Measurements from ENCODE around the gene PFN1. TPM values are rescaled to one million over a fixed set of nuclear protein-coding genes. Genes with fewer than 3 reads are reported as not detected.

Gene PFN1
- total RNA-seq, 1 experiment from 2014 or later: 1,480 TPM

Other genes starting within 250 kb of the PFN1 start
- gene PELP1, start 244.4 kb downstream of the PFN1 start, total RNA-seq (2014; rRNA removed; shearing (Covaris generic)): 73.8 and 77.2 TPM in 2 replicates
- 28.5 and 40.2 TPM in 2 replicates for gene ARRB2, start 237.9 kb downstream of the PFN1 start, total RNA-seq (2014; rRNA removed; shearing (Covaris generic))
- 24.8 and 27.9 TPM in 2 replicates for gene MED11, start 217.1 kb downstream of the PFN1 start, total RNA-seq (2014; rRNA removed; shearing (Covaris generic))
- 0.17 TPM in 1 of 2 replicates, not detected in the other for gene ZMYND15, start 208.7 kb downstream of the PFN1 start, total RNA-seq (2014; rRNA removed; shearing (Covaris generic))
- 0.42 and 2.0 TPM in 2 replicates for gene CXCL16, start 208.6 kb downstream of the PFN1 start, total RNA-seq (2014; rRNA removed; shearing (Covaris generic))
- not detected in 2 replicates for gene TM4SF5, start 176.6 kb downstream of the PFN1 start, total RNA-seq (2014; rRNA removed; shearing (Covaris generic))
- gene VMO1, start 162.2 kb downstream of the PFN1 start, total RNA-seq (2014; rRNA removed; shearing (Covaris generic)): not detected in 2 replicates
- not detected in 2 replicates for gene GLTPD2, start 159.6 kb downstream of the PFN1 start, total RNA-seq (2014; rRNA removed; shearing (Covaris generic))
- gene PSMB6, start 152.4 kb downstream of the PFN1 start, total RNA-seq (2014; rRNA removed; shearing (Covaris generic)): 348 and 395 TPM in 2 replicates
- gene PLD2, start 141.4 kb downstream of the PFN1 start, total RNA-seq (2014; rRNA removed; shearing (Covaris generic)): 36.5 and 42.6 TPM in 2 replicates
- gene MINK1, start 115.2 kb downstream of the PFN1 start, total RNA-seq (2014; rRNA removed; shearing (Covaris generic)): 42.4 and 58.2 TPM in 2 replicates
- gene C17orf107, start 49.0 kb downstream of the PFN1 start, total RNA-seq (2014; rRNA removed; shearing (Covaris generic)): 7.6 and 7.8 TPM in 2 replicates
- 0.67 and 0.69 TPM in 2 replicates for gene CHRNE, start 45.4 kb downstream of the PFN1 start, total RNA-seq (2014; rRNA removed; shearing (Covaris generic))
- not detected in 2 replicates for gene GP1BA, start 16.3 kb downstream of the PFN1 start, total RNA-seq (2014; rRNA removed; shearing (Covaris generic))
- gene SLC25A11, start 8.5 kb downstream of the PFN1 start, total RNA-seq (2014; rRNA removed; shearing (Covaris generic)): 143 and 169 TPM in 2 replicates
- gene RNF167, start 8.3 kb downstream of the PFN1 start, total RNA-seq (2014; rRNA removed; shearing (Covaris generic)): 67.0 and 87.6 TPM in 2 replicates
- gene ENO3, start 2.6 kb upstream of the PFN1 start, total RNA-seq (2014; rRNA removed; shearing (Covaris generic)): 24.2 and 25.7 TPM in 2 replicates
- 103 and 105 TPM in 2 replicates for gene SPAG7, start 19.3 kb upstream of the PFN1 start, total RNA-seq (2014; rRNA removed; shearing (Covaris generic))
- 1.6 and 3.8 TPM in 2 replicates for gene CAMTA2, start 39.1 kb upstream of the PFN1 start, total RNA-seq (2014; rRNA removed; shearing (Covaris generic))
- 0.42 and 0.63 TPM in 2 replicates for gene INCA1, start 49.0 kb upstream of the PFN1 start, total RNA-seq (2014; rRNA removed; shearing (Covaris generic))
- gene KIF1C, start 49.4 kb upstream of the PFN1 start, total RNA-seq (2014; rRNA removed; shearing (Covaris generic)): 46.2 and 48.8 TPM in 2 replicates
- gene SLC52A1, start 86.9 kb upstream of the PFN1 start, total RNA-seq (2014; rRNA removed; shearing (Covaris generic)): 0.10 TPM in 1 of 2 replicates, not detected in the other
- gene ZFP3, start 129.9 kb upstream of the PFN1 start, total RNA-seq (2014; rRNA removed; shearing (Covaris generic)): 0.21 and 0.96 TPM in 2 replicates
- gene ZNF232, start 163.3 kb upstream of the PFN1 start, total RNA-seq (2014; rRNA removed; shearing (Covaris generic)): 20.1 and 24.8 TPM in 2 replicates
- 0.03 TPM in 1 of 2 replicates, not detected in the other for gene USP6, start 167.5 kb upstream of the PFN1 start, total RNA-seq (2014; rRNA removed; shearing (Covaris generic))
- gene ZNF594, start 243.3 kb upstream of the PFN1 start, total RNA-seq (2014; rRNA removed; shearing (Covaris generic)): 0.73 and 1.6 TPM in 2 replicates

Measured in H7 (cell line).